HepG2 (cell line): ENCODE data around the gene MKRN3. TPM values are rescaled to one million over a fixed set of nuclear protein-coding genes. Genes with fewer than 3 reads are reported as not detected.

Experiments
- microRNA counts: library from miRNA; unstranded; fragments of <30 nt; microRNA quantifications from one replicate; lab custom pipeline; 2015
- microRNA-seq: library from miRNA; unstranded; fragments of <30 nt; microRNA quantifications from one replicate; pipeline ENCODE4, GENCODE V29; 2020
- polyA plus RNA-seq, 8 experiments: library from polyadenylated mRNA; depleted of rRNA in 3 of 8; stranded (reverse) in 7 of 8; unstranded in 1 of 8; fragments of >200 nt; fragmentation: Illumina TruSeq in 4 of 8; extraction: Trizol in 4 of 8; gene quantifications; 2 replicates each; pipeline versions ENCODE4 v1.2.1 to v1.2.3, GENCODE V29; 2011 to 2016; ENCODE audit warnings: low read depth in 4 of 8, missing spikeins in 1 of 8, mixed read lengths in 1 of 8; ENCODE audit not compliant: insufficient read depth in 1 of 8
- small RNA-seq, 3 experiments: library from RNA; depleted of rRNA; stranded (forward); fragments of <200 nt; gene quantifications; one replicate each; pipeline ENCODE3, GENCODE V24; 2012; ENCODE audit warnings: low read depth in 2 of 3, low replicate concordance in 1 of 3; ENCODE audit not compliant: insufficient read length in 3 of 3, insufficient read depth in 2 of 3
- total RNA-seq, 5 experiments: library from RNA; depleted of rRNA; stranded (reverse); fragments of >200 nt; fragmentation: Illumina TruSeq; extraction: Trizol; gene quantifications; 2 replicates each; pipeline ENCODE4 v1.2.3, GENCODE V29; 2016; ENCODE audit warnings: low read depth in 1 of 5

Gene MKRN3
- total and polyA plus RNA-seq, 2 of the 13 experiments (the other 11 are each of a cell fraction or from before 2014, with no cell fraction given), result 2.4 to 5.2 TPM

MicroRNA genes within 50 kb of the gene (microRNA counts, 767-probe panel; counts per million panel counts)
- microRNA hsa-miR-4508 (lab: Ali Mortazavi, UCI), result not detected

Small RNA genes lying within 50 kb of the gene (microRNA-seq; reads per million reads assigned to microRNA genes)
- not detected for gene MIR4508

Small RNA genes lying within 50 kb of the gene (small RNA-seq; reads per million reads assigned to genes)
- 0 reads per million in 3 experiments for gene MIR4508

Other genes starting within 250 kb of the MKRN3 start
- not detected in 2 replicates for gene GOLGA6L26, start 231.5 kb upstream of the MKRN3 start, total RNA-seq (2016; rRNA removed; fragmentation: Illumina TruSeq; extraction: Trizol)
- not detected in 2 replicates for gene GOLGA6L26, start 231.5 kb upstream of the MKRN3 start, polyA plus RNA-seq (2011; rRNA removed)
- 0.02 TPM in 1 of 2 replicates, not detected in the other for gene GOLGA8S, start 210.9 kb upstream of the MKRN3 start, total RNA-seq (2016; rRNA removed; fragmentation: Illumina TruSeq; extraction: Trizol)
- 0.03 and 0.04 TPM in 2 replicates for gene GOLGA8S, start 210.9 kb upstream of the MKRN3 start, polyA plus RNA-seq (2011; rRNA removed)
- gene GOLGA6L2, start 118.4 kb upstream of the MKRN3 start, total RNA-seq (2016; rRNA removed; fragmentation: Illumina TruSeq; extraction: Trizol), result not detected in 2 replicates
- gene GOLGA6L2, start 118.4 kb upstream of the MKRN3 start, polyA plus RNA-seq (2011; rRNA removed), result not detected in 2 replicates
- not detected in 2 replicates for gene MAGEL2, start 82.2 kb downstream of the MKRN3 start, total RNA-seq (2016; rRNA removed; fragmentation: Illumina TruSeq; extraction: Trizol)
- gene MAGEL2, start 82.2 kb downstream of the MKRN3 start, polyA plus RNA-seq (2011; rRNA removed), result not detected in 2 replicates
- gene NDN, start 121.6 kb downstream of the MKRN3 start, total RNA-seq (2016; rRNA removed; fragmentation: Illumina TruSeq; extraction: Trizol), result not detected in 2 replicates
- 0.03 TPM in 1 of 2 replicates, not detected in the other for gene NDN, start 121.6 kb downstream of the MKRN3 start, polyA plus RNA-seq (2011; rRNA removed)